Head of caudate nucleus (tissue), 42 donors: ENCODE measurements around the gene ZNHIT2.

Experiments used
- DNase-seq, 42 donors: peaks; one replicate each; pipeline versions ENCODE4 v3.0.0 to v3.0.0-alpha.2; 2020 to 2021; ENCODE audit warnings: mixed read lengths in 7 of 42
- intact Hi-C: fragments of 100-400 bp; cut with DNase I; formaldehyde crosslinking; loops from one replicate; pipeline ENCODE4 v1.15.0; 2022

ZNHIT2 gene

DNA sequence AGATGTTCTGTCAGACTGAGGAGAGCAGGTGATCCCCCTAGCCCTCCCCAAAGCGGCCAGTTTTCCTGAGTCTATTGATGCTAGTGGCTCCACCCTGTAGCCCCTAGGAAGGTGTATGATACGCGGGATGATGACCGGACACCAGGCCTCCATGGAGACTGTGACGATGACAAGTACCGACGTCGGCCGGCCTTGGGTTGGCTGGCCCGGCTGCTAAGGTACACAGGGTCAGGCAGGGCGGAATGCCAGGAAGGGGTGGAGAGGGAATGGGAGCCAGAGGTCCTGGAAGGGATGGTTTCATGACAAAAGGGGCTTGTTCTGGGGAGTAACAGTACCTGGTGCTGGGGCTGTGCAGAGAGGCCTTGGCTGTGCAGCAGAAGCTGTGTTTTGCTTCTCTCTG lies 30.3 kb downstream of the ZNHIT2 start:
- intact Hi-C loops, result no loop called here
- no peak for DNase-seq

- DNase-seq, result no peak
- intact Hi-C loops, result no loop called here
Measured at GRCh38 chr11:65086809-65087208, 30.7 kb downstream of the ZNHIT2 start.

- DNase-seq, result no peak
- intact Hi-C loops, result loop anchor here (2.0 kb wide), 1 partner anchor 31 kb away; the partner anchor contains the start of gene ZNHIT2
Measured at GRCh38 chr11:65085446-65085845, 32.1 kb downstream of the ZNHIT2 start.

- intact Hi-C loops, result loop anchor here (1.0 to 2.0 kb wide), 2 partner anchors 12 to 32 kb away; partner anchors contain the start of genes VPS51 and ZNHIT2
- no peak for DNase-seq
Measured at GRCh38 chr11:65084598-65085375, 32.7 kb downstream of the ZNHIT2 start.

- DNase-seq, result peak; percentile 93 to 99 (median 98)
- intact Hi-C loops, result loop anchor here (1.0 to 2.0 kb wide), 2 partner anchors 12 to 33 kb away; partner anchors contain the start of genes VPS51 and ZNHIT2
Measured at GRCh38 chr11:65083834-65084597, 33.5 kb downstream of the ZNHIT2 start, which contains the start of the genes CDCA5 and ZFPL1. Gene CDCA5, minus strand, starts transcription at chr11:65084040. Its CDS starts 62 bp downstream, at chr11:65083978. Gene ZFPL1, plus strand, starts transcription at chr11:65084222. Its CDS starts 477 bp downstream, at chr11:65084699.

DNA sequence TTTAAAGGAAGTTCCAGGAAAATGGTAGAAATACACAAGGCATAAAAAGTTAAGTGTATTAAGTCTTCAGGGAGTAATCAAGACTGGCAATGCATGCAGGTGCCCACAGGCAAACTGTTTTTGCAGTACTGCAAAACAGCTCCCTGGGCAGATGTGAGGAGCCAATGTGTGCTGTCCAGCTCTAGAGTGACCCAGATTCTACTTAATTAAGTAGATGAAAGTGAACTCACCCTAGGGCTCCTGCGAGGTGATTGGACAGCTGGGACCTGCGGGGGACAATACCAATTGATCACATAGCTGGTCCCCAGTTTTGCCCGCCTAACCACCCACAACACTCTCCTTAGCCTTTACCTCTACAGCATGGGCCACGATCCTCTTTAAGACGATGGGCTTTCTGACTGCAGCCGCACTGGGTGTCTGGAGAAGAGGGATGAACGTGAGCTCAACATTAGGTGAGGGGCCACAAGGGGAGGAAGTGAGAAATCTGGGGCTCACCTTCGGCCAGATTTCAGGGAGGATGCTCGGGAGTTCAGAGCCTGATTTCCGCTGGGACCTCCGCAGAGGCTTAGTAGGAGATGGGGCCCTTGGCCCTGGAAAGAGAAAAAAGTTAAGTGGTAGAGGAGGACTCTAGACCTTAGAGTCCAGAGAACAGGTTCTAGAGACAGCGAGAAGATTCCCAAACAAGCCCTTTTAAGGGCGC lies 34.2 kb downstream of the ZNHIT2 start:
- intact Hi-C loops, result no loop called here

DNA sequence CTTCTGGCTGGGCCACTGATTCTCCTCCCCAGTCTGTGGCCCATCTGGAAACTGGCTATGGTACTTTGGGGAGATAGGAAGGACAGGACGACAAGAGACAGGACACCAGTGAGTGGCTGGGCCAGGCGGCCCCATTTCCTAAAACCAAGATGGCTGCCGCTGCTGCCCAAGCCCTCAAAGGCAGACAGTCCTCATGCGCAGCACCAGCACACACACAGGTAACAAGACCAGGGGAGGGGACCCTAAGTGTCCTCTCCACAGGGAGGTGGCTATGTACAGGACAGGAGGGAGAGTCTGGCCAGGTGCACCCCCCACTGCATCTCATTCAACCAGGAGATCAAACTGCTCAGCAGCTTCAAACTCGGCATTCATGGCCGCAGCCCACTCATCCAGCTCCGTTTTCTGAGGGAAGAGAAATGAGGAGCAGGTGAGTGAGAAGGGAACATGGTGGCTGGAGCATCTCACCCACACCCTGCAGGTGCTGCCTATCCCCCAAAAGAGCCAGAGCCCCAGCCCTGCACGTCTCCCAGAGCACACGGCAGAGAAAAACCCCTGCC lies 38.6 kb downstream of the ZNHIT2 start:
- intact Hi-C loops, result no loop called here
- DNase-seq, result no peak

More for the DNA sequence above, 34.2 kb downstream of the ZNHIT2 start:
- DNase-seq, result no peak

GRCh38 chr11:65078151-65078550 lies 39.4 kb downstream of the ZNHIT2 start:
- intact Hi-C loops, result no loop called here
- no peak for DNase-seq

DNA sequence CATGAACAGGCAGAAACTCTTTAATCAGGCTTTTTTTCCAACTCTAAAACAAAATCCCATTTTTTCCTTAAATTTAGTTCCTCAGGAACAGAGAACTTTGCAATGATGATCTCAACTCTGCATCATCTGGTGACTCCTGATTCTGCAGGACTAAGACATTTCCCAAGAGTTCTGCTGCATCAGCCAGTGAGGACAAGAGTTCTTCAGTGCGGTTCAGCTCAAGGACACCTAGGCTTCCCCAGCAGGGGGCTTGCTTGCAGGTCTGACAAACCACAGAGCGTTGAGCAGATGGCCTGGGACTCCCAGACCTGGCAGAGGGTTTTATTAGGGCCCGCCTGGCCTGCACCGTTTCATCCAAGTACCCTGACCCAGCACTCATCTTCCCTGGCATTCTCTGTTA lies 40.0 kb downstream of the ZNHIT2 start:
- intact Hi-C loops, result no loop called here
- DNase-seq, result no peak

GRCh38 chr11:65072631-65072966 lies 44.9 kb downstream of the ZNHIT2 start:
- DNase-seq, result no peak
- intact Hi-C loops, result no loop called here

DNA sequence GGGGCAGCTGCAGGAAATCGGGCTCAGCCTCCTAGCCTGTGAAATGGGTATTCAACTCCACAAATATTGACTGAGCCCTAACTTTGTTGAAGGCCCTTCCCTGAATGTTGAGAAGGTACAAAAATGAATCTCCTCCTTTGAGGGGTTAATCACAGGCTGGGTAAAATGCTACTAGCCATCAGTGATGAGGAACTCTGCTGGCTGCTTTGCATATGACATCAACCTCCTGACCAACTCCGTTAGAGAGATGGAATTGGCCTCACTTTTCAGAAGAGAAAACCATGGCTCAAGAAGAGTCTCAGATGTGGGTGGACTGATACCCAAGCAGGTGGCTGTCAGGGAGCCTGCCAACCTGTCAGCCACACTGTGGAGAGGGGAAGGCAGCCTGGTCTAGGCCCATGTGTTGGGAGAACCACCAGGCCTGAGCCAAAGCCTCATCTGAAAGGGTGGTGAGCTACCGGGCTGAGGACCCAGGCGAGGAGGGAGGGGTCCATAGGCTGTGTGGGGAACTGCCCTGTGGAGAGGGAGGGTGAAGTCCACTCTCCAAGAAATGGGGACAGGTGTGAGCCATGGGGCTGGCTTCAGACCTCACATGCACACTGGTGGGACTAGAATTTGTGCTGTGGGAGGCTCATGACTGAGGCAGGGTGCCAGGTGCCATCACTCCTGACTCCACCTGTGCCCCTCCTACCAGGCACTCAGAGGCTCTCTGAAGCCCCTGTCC lies 45.4 kb downstream of the ZNHIT2 start:
- no peak for DNase-seq
- intact Hi-C loops, result no loop called here

GRCh38 chr11:65069217-65069616 lies 48.3 kb downstream of the ZNHIT2 start:
- no peak for DNase-seq
- intact Hi-C loops, result no loop called here

GRCh38 chr11:65067446-65067845 lies 50.1 kb downstream of the ZNHIT2 start:
- intact Hi-C loops, result no loop called here

DNA sequence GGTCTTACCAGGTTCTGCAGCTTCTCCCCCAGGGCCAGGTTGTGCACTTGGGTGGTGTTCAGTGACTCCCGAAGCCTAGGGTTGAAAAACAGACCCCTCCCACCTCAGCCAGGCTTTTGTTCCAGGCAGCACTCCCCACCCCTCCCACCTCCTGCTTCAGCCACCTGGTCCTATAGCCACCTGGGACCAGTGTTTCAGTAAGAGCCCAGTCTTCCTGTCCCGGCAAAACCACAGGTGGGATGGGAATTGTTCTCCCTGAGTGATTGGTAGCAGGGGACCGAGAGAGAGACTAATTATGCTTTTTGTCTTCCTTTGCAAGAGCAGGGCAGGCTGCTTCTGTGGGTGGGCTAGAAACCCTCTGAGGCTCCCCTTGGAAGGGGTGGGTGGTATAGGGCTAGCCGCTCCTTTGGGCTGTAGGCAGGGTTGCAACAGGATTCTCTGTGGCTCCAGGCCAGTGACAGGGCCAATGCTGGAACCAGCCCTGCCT lies 50.7 kb downstream of the ZNHIT2 start:
- no peak for DNase-seq
- intact Hi-C loops, result no loop called here

More at GRCh38 chr11:65067446-65067845, 50.1 kb downstream of the ZNHIT2 start:
- no peak for DNase-seq
